Neuronal stem cell (in vitro differentiated cells): ENCODE data around the gene FOXN3.

Source experiments
- DNase-seq: peaks from one replicate; pipeline ENCODE4 v3.0.0-alpha.2; 2013; ENCODE audit warnings: low spot score
- H2AFZ ChIP-seq: one replicate; pipeline ENCODE4 v1.6.1; 2013; ENCODE audit warnings: mild to moderate bottlenecking, low read length, inconsistent platforms
- H2AK5ac ChIP-seq: 2 replicates; pipeline ENCODE4 v1.6.1; 2013; ENCODE audit warnings: low read depth, mild to moderate bottlenecking, inconsistent platforms, low read length, moderate library complexity, mixed read lengths
- H2BK120ac ChIP-seq: 2 replicates; pipeline ENCODE4 v1.6.1; 2013; ENCODE audit warnings: low read depth, mild to moderate bottlenecking, inconsistent platforms, low read length, moderate library complexity, mixed read lengths
- H2BK12ac ChIP-seq: one replicate; pipeline ENCODE4 v1.6.1; 2013; ENCODE audit warnings: low read length, inconsistent platforms
- H2BK15ac ChIP-seq: 2 replicates; pipeline ENCODE4 v1.6.1; 2013; ENCODE audit warnings: mild to moderate bottlenecking, low read length, inconsistent platforms, mixed read lengths
- H2BK5ac ChIP-seq: one replicate; pipeline ENCODE4 v1.6.1; 2013; ENCODE audit warnings: inconsistent platforms, mild to moderate bottlenecking, low read length, moderate library complexity
- H3K14ac ChIP-seq: one replicate; pipeline ENCODE4 v1.6.1; 2013; ENCODE audit warnings: low read length, inconsistent platforms
- H3K18ac ChIP-seq: 2 replicates; pipeline ENCODE4 v1.6.1; 2013; ENCODE audit warnings: low read length, inconsistent platforms
- H3K23ac ChIP-seq: 2 replicates; pipeline ENCODE4 v1.6.1; 2013; ENCODE audit warnings: low read depth, mild to moderate bottlenecking, mixed read lengths, low read length, inconsistent platforms; ENCODE audit not compliant: poor library complexity
- H3K27ac ChIP-seq: replicated peaks from 3 replicates; pipeline ENCODE4 v1.5.1; 2013; ENCODE audit warnings: low read length, inconsistent platforms
- H3K27me3 ChIP-seq, 3 experiments: 2 replicates each; pipeline ENCODE4 v1.6.1; 2013; ENCODE audit warnings: low read length in 3 of 3, mild to moderate bottlenecking in 2 of 3, inconsistent platforms in 1 of 3, low read depth in 1 of 3, mixed read lengths in 1 of 3, moderate library complexity in 1 of 3; ENCODE audit not compliant: control insufficient read depth in 3 of 3, insufficient read depth in 3 of 3
- H3K36me3 ChIP-seq, 2 donors: replicated peaks in 1 of 2; 2 replicates each; pipeline ENCODE4 v1.6.1; 2013; ENCODE audit warnings: low read length in 2 of 2; ENCODE audit not compliant: control insufficient read depth in 2 of 2, insufficient read depth in 2 of 2
- H3K4ac ChIP-seq: 2 replicates; pipeline ENCODE4 v1.6.1; 2013; ENCODE audit warnings: inconsistent platforms, mild to moderate bottlenecking, low read length, moderate library complexity
- H3K4me1 ChIP-seq, 2 donors: 1 replicate in 1 of 2; 2 replicates in 1 of 2; pipeline ENCODE4 v1.6.1; 2013; ENCODE audit warnings: low read length in 2 of 2, low read depth in 1 of 2; ENCODE audit not compliant: control insufficient read depth in 2 of 2, insufficient read depth in 1 of 2
- H3K4me2 ChIP-seq: one replicate; pipeline ENCODE4 v1.6.1; 2013; ENCODE audit warnings: mild to moderate bottlenecking, low read length, inconsistent platforms; ENCODE audit not compliant: insufficient read depth, poor library complexity, severe bottlenecking
- H3K4me3 ChIP-seq, 2 donors: 2 replicates each; pipeline ENCODE4 v1.5.1; 2013; ENCODE audit warnings: low read length in 2 of 2, mild to moderate bottlenecking in 2 of 2, inconsistent platforms in 1 of 2, moderate library complexity in 1 of 2
- H3K79me1 ChIP-seq: one replicate; pipeline ENCODE4 v1.6.1; 2013; ENCODE audit warnings: low read depth, mild to moderate bottlenecking, inconsistent platforms, low read length, moderate library complexity
- H3K9ac ChIP-seq: one replicate; pipeline ENCODE4 v1.6.1; 2013; ENCODE audit warnings: mild to moderate bottlenecking, low read depth, low read length, inconsistent platforms; ENCODE audit not compliant: poor library complexity
- H3K9me3 ChIP-seq, 2 donors: replicated peaks in 1 of 2; 2 replicates each; pipeline versions ENCODE3 to v1.6.1; 2013; ENCODE audit warnings: low read length in 2 of 2, mild to moderate bottlenecking in 2 of 2, inconsistent platforms in 1 of 2, low read depth in 1 of 2, mixed read lengths in 1 of 2, moderate library complexity in 1 of 2; ENCODE audit not compliant: control insufficient read depth in 2 of 2, insufficient read depth in 1 of 2
- H4K8ac ChIP-seq: one replicate; pipeline ENCODE4 v1.6.1; 2013; ENCODE audit warnings: low read depth, mild to moderate bottlenecking, inconsistent platforms, low read length, moderate library complexity
- H4K91ac ChIP-seq: one replicate; pipeline ENCODE4 v1.6.1; 2013; ENCODE audit warnings: low read length, low read depth, mild to moderate bottlenecking, inconsistent platforms; ENCODE audit not compliant: poor library complexity
- WGBS, 2 donors: extraction: QIAGEN DNeasy Blood & Tissue Kit; methylation state at CpG; one replicate each; pipeline ENCODE4 v1.1.7; 2013; ENCODE audit warnings: missing lambda C conversion rate in 2 of 2, mixed read lengths in 1 of 2; ENCODE audit not compliant: insufficient read length in 2 of 2, insufficient replicate concordance in 1 of 2; ENCODE audit errors: extremely low coverage in 2 of 2; 5-methylcytosine and 5-hydroxymethylcytosine counted together

FOXN3 gene

GRCh38 chr14:89270439-89271227, 146.4 kb downstream of the FOXN3 start:
- H2BK120ac ChIP-seq, result no peak overlapping the region
- H3K4me3 ChIP-seq, result no peak overlapping the region
- no peak for DNase-seq
- no peaks in the 10 kb centered on the region for H3K9me3 ChIP-seq
- no peak overlapping the region for H3K18ac ChIP-seq
- no peak overlapping the region for H3K23ac ChIP-seq
- no peak overlapping the region for H4K8ac ChIP-seq
- no peak overlapping the region for H2BK5ac ChIP-seq
- H2BK12ac ChIP-seq, result no peak overlapping the region
- no CpG with 5 or more reads among the region's 7 CpGs for WGBS, 2 donors
- no peak overlapping the region for H2AK5ac ChIP-seq
- peaks cover 3% of the 10 kb centered on the region for H3K79me1 ChIP-seq
- no peaks in the 10 kb centered on the region for H3K36me3 ChIP-seq
- H3K14ac ChIP-seq, result no peak overlapping the region
- no peak overlapping the region for H3K9ac ChIP-seq
- no peak overlapping the region for H4K91ac ChIP-seq
- no peak overlapping the region for H3K4me2 ChIP-seq
- H3K27me3 ChIP-seq, result no peaks in the 10 kb centered on the region
- H2BK15ac ChIP-seq, result no peak overlapping the region
- H2AFZ ChIP-seq, result no peak overlapping the region
- no peak overlapping the region for H3K4ac ChIP-seq
- no peak overlapping the region for H3K27ac ChIP-seq
- peaks cover 8 to 17% of the 10 kb centered on the region in 2 donors for H3K4me1 ChIP-seq

GRCh38 chr14:89269404-89269803, 147.6 kb downstream of the FOXN3 start:
- H2BK5ac ChIP-seq, result no peak overlapping the region
- H3K9ac ChIP-seq, result no peak overlapping the region
- H3K4me2 ChIP-seq, result no peak overlapping the region
- H2AK5ac ChIP-seq, result no peak overlapping the region
- no peak overlapping the region for H2BK15ac ChIP-seq
- no peak overlapping the region for H4K8ac ChIP-seq
- H3K4me3 ChIP-seq, result no peak overlapping the region
- WGBS, 2 donors, result no CpG with 5 or more reads among the region's 6 CpGs
- peaks cover 8 to 17% of the 10 kb centered on the region in 2 donors for H3K4me1 ChIP-seq
- H2BK12ac ChIP-seq, result no peak overlapping the region
- H4K91ac ChIP-seq, result no peak overlapping the region
- H3K36me3 ChIP-seq, result no peaks in the 10 kb centered on the region
- H3K9me3 ChIP-seq, result no peaks in the 10 kb centered on the region
- no peak overlapping the region for H3K4ac ChIP-seq
- peaks cover 3% of the 10 kb centered on the region for H3K79me1 ChIP-seq
- H3K27ac ChIP-seq, result no peak overlapping the region
- no peaks in the 10 kb centered on the region for H3K27me3 ChIP-seq
- H2BK120ac ChIP-seq, result no peak overlapping the region
- H3K14ac ChIP-seq, result no peak overlapping the region
- H3K18ac ChIP-seq, result no peak overlapping the region
- H2AFZ ChIP-seq, result no peak overlapping the region
- H3K23ac ChIP-seq, result no peak overlapping the region
- DNase-seq, result no peak

DNA sequence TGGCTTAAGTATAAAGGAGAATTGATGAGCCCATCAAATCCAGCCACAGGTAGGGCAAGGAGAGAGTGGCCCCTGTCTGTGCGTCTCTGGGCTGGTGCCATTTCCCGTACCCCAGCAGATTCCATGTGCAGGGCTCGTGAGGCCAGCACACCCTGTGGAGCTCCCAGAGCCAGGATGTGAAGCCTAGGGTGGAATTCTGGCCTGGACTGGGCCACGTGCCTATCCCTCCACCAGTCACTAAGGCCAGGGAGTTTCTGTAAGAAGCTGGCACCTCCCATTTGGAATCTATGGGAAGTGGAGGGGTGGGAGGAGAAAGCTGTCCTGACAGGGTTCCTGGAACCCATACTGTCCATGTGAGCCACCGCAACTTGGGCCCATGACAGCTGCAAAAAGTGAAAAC, 148.5 kb downstream of the FOXN3 start:
- Histone ChIP-seq H3K4me3 (no peak overlapping the region), H3K36me3 (no peaks in the 10 kb centered on the region), H4K8ac (no peak overlapping the region), H3K79me1 (peaks cover 3% of the 10 kb centered on the region), H2BK12ac (no peak overlapping the region), H3K9ac (no peak overlapping the region), H3K4ac (no peak overlapping the region), H3K4me2 (no peak overlapping the region), H2BK5ac (no peak overlapping the region), H2BK15ac (no peak overlapping the region), H3K23ac (no peak overlapping the region), H3K27ac (no peak overlapping the region), H3K14ac (no peak overlapping the region), H3K4me1 (peaks cover 3 to 14% of the 10 kb centered on the region in 2 donors), H3K27me3 (no peaks in the 10 kb centered on the region), H4K91ac (no peak overlapping the region), H3K9me3 (no peaks in the 10 kb centered on the region), H2AK5ac (no peak overlapping the region), H2BK120ac (no peak overlapping the region), H3K18ac (no peak overlapping the region), H2AFZ (no peak overlapping the region)
- DNase-seq, result no peak
- WGBS, 2 donors, result no CpG with 5 or more reads among the region's 5 CpGs

DNA sequence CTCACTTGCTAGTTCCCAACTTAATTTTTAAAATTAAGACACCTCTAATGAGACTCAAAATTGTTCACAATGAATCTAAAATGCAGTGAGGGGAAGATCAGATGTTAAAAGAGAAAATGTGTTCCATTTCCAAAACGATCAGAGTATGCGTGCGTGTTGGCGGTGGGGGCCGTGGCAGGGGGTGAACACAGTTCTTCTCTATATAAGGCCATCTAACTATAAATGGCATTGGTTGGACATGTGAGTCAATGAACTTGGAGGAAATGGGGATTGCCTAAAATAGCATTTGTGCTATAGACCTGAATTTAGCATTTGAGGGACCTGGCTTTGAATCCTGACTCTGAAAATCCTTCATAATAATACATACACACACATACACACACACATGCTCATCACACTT, 149.4 kb downstream of the FOXN3 start:
- H2BK12ac ChIP-seq, result no peak overlapping the region
- no peak overlapping the region for H4K8ac ChIP-seq
- no peak overlapping the region for H3K4me2 ChIP-seq
- no peaks in the 10 kb centered on the region for H3K9me3 ChIP-seq
- H3K27ac ChIP-seq, result no peak overlapping the region
- no peak overlapping the region for H3K14ac ChIP-seq
- no peak overlapping the region for H4K91ac ChIP-seq
- H3K4me1 ChIP-seq, result peaks cover 3 to 13% of the 10 kb centered on the region in 2 donors
- H3K79me1 ChIP-seq, result peaks cover 3% of the 10 kb centered on the region
- H3K4me3 ChIP-seq, result no peak overlapping the region
- no peak overlapping the region for H3K4ac ChIP-seq
- no peaks in the 10 kb centered on the region for H3K27me3 ChIP-seq
- no peak overlapping the region for H2BK15ac ChIP-seq
- H3K36me3 ChIP-seq, result no peaks in the 10 kb centered on the region
- no peak overlapping the region for H2AK5ac ChIP-seq
- no peak for DNase-seq
- H3K23ac ChIP-seq, result no peak overlapping the region
- no CpG with 5 or more reads among the region's 5 CpGs for WGBS, 2 donors
- H3K9ac ChIP-seq, result no peak overlapping the region
- no peak overlapping the region for H2BK5ac ChIP-seq
- H3K18ac ChIP-seq, result no peak overlapping the region
- H2AFZ ChIP-seq, result no peak overlapping the region
- H2BK120ac ChIP-seq, result no peak overlapping the region
